Measurements from ENCODE around the gene MSH6. TPM values are rescaled to one million over a fixed set of nuclear protein-coding genes. Genes with fewer than 3 reads are reported as not detected.

MSH6 gene
- total RNA-seq, 1 donor from 2014 or later: 34.9 TPM

GRCh38 chr2:47771211-47771610 is 11.7 kb upstream of the MSH6 start:
- no peak for DNase-seq
- Mint-ChIP-seq H3K4me3 (ENCODE audit: unreplicated experiment) (no peak overlapping the region), H3K4me1 (ENCODE audit: low read depth, unreplicated experiment) (no peaks in the 10 kb centered on the region), H3K9me3 (ENCODE audit: unreplicated experiment) (peaks cover 2% of the 10 kb centered on the region), H3K36me3 (ENCODE audit: unreplicated experiment) (peaks cover 3% of the 10 kb centered on the region), H3K27ac (ENCODE audit: unreplicated experiment) (no peak overlapping the region), H3K27me3 (ENCODE audit: unreplicated experiment) (peaks cover 2% of the 10 kb centered on the region)
- no peak for TF ChIP-seq CTCF (IDR thresholded peaks at IDR 0.05; ENCODE audit: partially characterized antibody, unreplicated experiment)

GRCh38 chr2:47772343-47772742 is 10.6 kb upstream of the MSH6 start:
- DNase-seq: no peak
- H3K4me3 Mint-ChIP-seq (ENCODE audit: unreplicated experiment): no peak overlapping the region

GRCh38 chr2:47774567-47774966 is 8.4 kb upstream of the MSH6 start:
- no peaks in the 10 kb centered on the region for H3K27me3 Mint-ChIP-seq (ENCODE audit: unreplicated experiment)
- no peak overlapping the region for H3K27ac Mint-ChIP-seq (ENCODE audit: unreplicated experiment)

More at GRCh38 chr2:47772343-47772742, 10.6 kb upstream of the MSH6 start:
- no peak for TF ChIP-seq CTCF (IDR thresholded peaks at IDR 0.05; ENCODE audit: partially characterized antibody, unreplicated experiment)
- Mint-ChIP-seq H3K27ac (ENCODE audit: unreplicated experiment) (no peak overlapping the region), H3K4me1 (ENCODE audit: low read depth, unreplicated experiment) (no peaks in the 10 kb centered on the region), H3K36me3 (ENCODE audit: unreplicated experiment) (peaks cover 3% of the 10 kb centered on the region), H3K27me3 (ENCODE audit: unreplicated experiment) (peaks cover 2% of the 10 kb centered on the region), H3K9me3 (ENCODE audit: unreplicated experiment) (peaks cover 2% of the 10 kb centered on the region)

GRCh38 chr2:47777277-47777937 is 5.5 kb upstream of the MSH6 start:
- no peak for TF ChIP-seq CTCF (IDR thresholded peaks at IDR 0.05; ENCODE audit: partially characterized antibody, unreplicated experiment)
- no peaks in the 10 kb centered on the region for H3K36me3 Mint-ChIP-seq (ENCODE audit: unreplicated experiment)
- H3K4me1 Mint-ChIP-seq (ENCODE audit: low read depth, unreplicated experiment): no peaks in the 10 kb centered on the region
- H3K9me3 Mint-ChIP-seq (ENCODE audit: unreplicated experiment): no peaks in the 10 kb centered on the region
- no peak for DNase-seq
- no peaks in the 10 kb centered on the region for H3K27me3 Mint-ChIP-seq (ENCODE audit: unreplicated experiment)
- no peak overlapping the region for H3K4me3 Mint-ChIP-seq (ENCODE audit: unreplicated experiment)
- H3K27ac Mint-ChIP-seq (ENCODE audit: unreplicated experiment): no peak overlapping the region

More at GRCh38 chr2:47774567-47774966, 8.4 kb upstream of the MSH6 start:
- no peak for TF ChIP-seq CTCF (IDR thresholded peaks at IDR 0.05; ENCODE audit: partially characterized antibody, unreplicated experiment)
- H3K36me3 Mint-ChIP-seq (ENCODE audit: unreplicated experiment): peaks cover 3% of the 10 kb centered on the region
- no peak overlapping the region for H3K4me3 Mint-ChIP-seq (ENCODE audit: unreplicated experiment)
- no peaks in the 10 kb centered on the region for H3K4me1 Mint-ChIP-seq (ENCODE audit: low read depth, unreplicated experiment)
- peaks cover 2% of the 10 kb centered on the region for H3K9me3 Mint-ChIP-seq (ENCODE audit: unreplicated experiment)
- DNase-seq: no peak

- TF ChIP-seq CTCF (IDR thresholded peaks at IDR 0.05; ENCODE audit: partially characterized antibody, unreplicated experiment): no peak
- Mint-ChIP-seq H3K9me3 (ENCODE audit: unreplicated experiment) (no peaks in the 10 kb centered on the region), H3K27ac (ENCODE audit: unreplicated experiment) (no peak overlapping the region), H3K27me3 (ENCODE audit: unreplicated experiment) (no peaks in the 10 kb centered on the region), H3K4me1 (ENCODE audit: low read depth, unreplicated experiment) (no peaks in the 10 kb centered on the region), H3K36me3 (ENCODE audit: unreplicated experiment) (no peaks in the 10 kb centered on the region), H3K4me3 (ENCODE audit: unreplicated experiment) (no peak overlapping the region)
- DNase-seq: no peak
These were observed 4.1 kb upstream of the MSH6 start for GRCh38 chr2:47778698-47779425.

Data from glutamatergic neuron (in vitro differentiated cells).